Transverse colon (tissue), 4 donors: ENCODE results near the gene FAM110D. TPM values are rescaled to one million over a fixed set of nuclear protein-coding genes. Genes with fewer than 3 reads are reported as not detected.

Source experiments
- DNase-seq: peaks from one replicate; pipeline ENCODE4 v3.0.0-alpha.2; 2019
- H3K27ac ChIP-seq, 4 donors: fragments of 200-600 bp; sonication (generic); 2 replicates each; pipeline ENCODE4 v1.5.1; 2016 to 2018; ENCODE audit warnings: inconsistent platforms in 4 of 4
- H3K27me3 ChIP-seq: fragments of 200-600 bp; sonication (generic); 2 replicates; pipeline ENCODE4 v1.5.1; 2017; ENCODE audit warnings: inconsistent platforms
- H3K36me3 ChIP-seq, 4 donors: fragments of 200-600 bp; sonication (generic); 2 replicates each; pipeline ENCODE4 v1.5.1; 2017 to 2019; ENCODE audit warnings: inconsistent platforms in 4 of 4
- H3K4me1 ChIP-seq, 4 donors: fragments of 200-600 bp; sonication (generic); 2 replicates each; pipeline ENCODE4 v1.5.1; 2017 to 2020; ENCODE audit warnings: inconsistent platforms in 4 of 4
- H3K4me3 ChIP-seq, 4 donors: fragments of 200-600 bp; sonication (generic); 1 replicate in 1 of 4; 2 replicates in 3 of 4; pipeline versions ENCODE4 v1.5.1 to v1.6.1; 2017 to 2019; ENCODE audit warnings: inconsistent platforms in 4 of 4
- H3K9me3 ChIP-seq, 2 donors: fragments of 200-600 bp; sonication (generic); 2 replicates each; pipeline ENCODE4 v1.5.1; 2017 to 2019; ENCODE audit warnings: inconsistent platforms in 2 of 2
- EP300 ChIP-seq: sonication (generic); formaldehyde crosslinking; IDR thresholded peaks from one replicate; pipeline ENCODE4 v1.6.1; 2017; ENCODE audit warnings: antibody characterized with exemption, low read depth
- POLR2A ChIP-seq: fragments of 450-650 bp; IDR thresholded peaks from one replicate; pipeline ENCODE4 v1.6.1; 2016; ENCODE audit warnings: antibody characterized with exemption, mild to moderate bottlenecking, moderate library complexity
- POLR2AphosphoS5 ChIP-seq, 3 donors: sonication (generic); formaldehyde crosslinking; IDR thresholded peaks; one replicate each; pipeline ENCODE4 v1.6.1; 2016; ENCODE audit warnings: antibody characterized with exemption in 3 of 3
- WGBS, 2 donors: methylation state at CpG; one replicate each; pipeline ENCODE4 v1.1.5; 2018; ENCODE audit warnings: low coverage in 1 of 2; 5-methylcytosine and 5-hydroxymethylcytosine counted together
- in situ Hi-C, 4 donors: fragments of 200-750 bp; cut with MboI; loops; one replicate each; pipeline versions ENCODE4 v1.15.0 to v1.15.1; 2017; ENCODE audit warnings: low sequenced_read_pairs in 3 of 4, low pct_ligation_motif_present in 1 of 4, low pct_unique_long_range_greater_than_20kb in 1 of 4
- intact Hi-C: fragments of 100-400 bp; cut with DNase I; formaldehyde crosslinking; loops from one replicate; pipeline ENCODE4 v1.15.1; 2023; ENCODE audit warnings: low total_unique reads
- total RNA-seq, 4 donors: library from RNA; depleted of rRNA; stranded (reverse); fragments of >200 nt; gene quantifications; one replicate each; pipeline ENCODE4 v1.1.0, GENCODE V29; 2016
- TF ChIP-seq, protein P1 (sequence below), 5 experiments: fragments of 200-600 bp in 3 of 5; fragments of 450-650 bp in 2 of 5; sonication (generic) in 3 of 5; IDR thresholded peaks; 1 replicate in 2 of 5; 2 replicates in 3 of 5; pipeline ENCODE4 v1.5.1; 2016 to 2017; ENCODE audit warnings: antibody characterized with exemption in 5 of 5, inconsistent platforms in 3 of 5, mild to moderate bottlenecking in 2 of 5, moderate library complexity in 1 of 5

Gene FAM110D
- total RNA-seq, 4 donors from 2014 or later: 0.82 to 9.4 (median 2.9) TPM

DNA sequence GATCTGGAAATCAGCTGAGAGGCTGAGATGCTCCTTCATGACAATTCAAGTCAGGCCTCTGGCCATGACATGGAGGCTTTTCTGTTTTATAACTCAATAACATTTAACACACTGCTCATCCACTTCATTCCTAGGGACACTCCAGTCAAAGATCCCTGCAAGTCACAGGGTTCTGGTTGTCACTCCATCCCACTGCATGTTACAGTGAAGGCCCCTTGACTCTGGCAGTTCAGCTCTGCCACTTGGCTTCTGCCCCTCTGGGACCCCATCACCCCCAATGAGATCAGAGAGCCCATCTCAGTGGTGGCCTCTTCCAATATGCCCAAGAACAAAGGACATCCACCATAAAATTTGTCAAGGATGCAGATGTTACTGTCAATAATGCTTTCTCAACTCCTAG, 10.0 kb upstream of the FAM110D start:
- intact Hi-C loops (loop anchor here (10.0 kb wide), 1 partner anchor 114 kb away; no protein-coding TSS in a partner anchor), in situ Hi-C loops (loop anchor here (5.0 to 25.0 kb wide), 4 partner anchors 42 to 112 kb away; partner anchors contain the start of gene SLC30A2 (in 2 of the 4))
- Histone ChIP-seq H3K36me3 (no peaks in the 10 kb centered on the region), H3K27ac (no peak overlapping the region), H3K4me3 (no peak overlapping the region), H3K4me1 (no peaks in the 10 kb centered on the region), H3K9me3 (no peaks in the 10 kb centered on the region), H3K27me3 (no peaks in the 10 kb centered on the region)
- TF ChIP-seq, protein P1, sequence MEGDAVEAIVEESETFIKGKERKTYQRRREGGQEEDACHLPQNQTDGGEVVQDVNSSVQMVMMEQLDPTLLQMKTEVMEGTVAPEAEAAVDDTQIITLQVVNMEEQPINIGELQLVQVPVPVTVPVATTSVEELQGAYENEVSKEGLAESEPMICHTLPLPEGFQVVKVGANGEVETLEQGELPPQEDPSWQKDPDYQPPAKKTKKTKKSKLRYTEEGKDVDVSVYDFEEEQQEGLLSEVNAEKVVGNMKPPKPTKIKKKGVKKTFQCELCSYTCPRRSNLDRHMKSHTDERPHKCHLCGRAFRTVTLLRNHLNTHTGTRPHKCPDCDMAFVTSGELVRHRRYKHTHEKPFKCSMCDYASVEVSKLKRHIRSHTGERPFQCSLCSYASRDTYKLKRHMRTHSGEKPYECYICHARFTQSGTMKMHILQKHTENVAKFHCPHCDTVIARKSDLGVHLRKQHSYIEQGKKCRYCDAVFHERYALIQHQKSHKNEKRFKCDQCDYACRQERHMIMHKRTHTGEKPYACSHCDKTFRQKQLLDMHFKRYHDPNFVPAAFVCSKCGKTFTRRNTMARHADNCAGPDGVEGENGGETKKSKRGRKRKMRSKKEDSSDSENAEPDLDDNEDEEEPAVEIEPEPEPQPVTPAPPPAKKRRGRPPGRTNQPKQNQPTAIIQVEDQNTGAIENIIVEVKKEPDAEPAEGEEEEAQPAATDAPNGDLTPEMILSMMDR (IDR thresholded peaks at IDR 0.05): no peak
- no peak for TF ChIP-seq POLR2A
- TF ChIP-seq EP300: no peak
- no peak for TF ChIP-seq POLR2AphosphoS5 (IDR thresholded peaks at IDR 0.05)
- no peak for DNase-seq

DNA sequence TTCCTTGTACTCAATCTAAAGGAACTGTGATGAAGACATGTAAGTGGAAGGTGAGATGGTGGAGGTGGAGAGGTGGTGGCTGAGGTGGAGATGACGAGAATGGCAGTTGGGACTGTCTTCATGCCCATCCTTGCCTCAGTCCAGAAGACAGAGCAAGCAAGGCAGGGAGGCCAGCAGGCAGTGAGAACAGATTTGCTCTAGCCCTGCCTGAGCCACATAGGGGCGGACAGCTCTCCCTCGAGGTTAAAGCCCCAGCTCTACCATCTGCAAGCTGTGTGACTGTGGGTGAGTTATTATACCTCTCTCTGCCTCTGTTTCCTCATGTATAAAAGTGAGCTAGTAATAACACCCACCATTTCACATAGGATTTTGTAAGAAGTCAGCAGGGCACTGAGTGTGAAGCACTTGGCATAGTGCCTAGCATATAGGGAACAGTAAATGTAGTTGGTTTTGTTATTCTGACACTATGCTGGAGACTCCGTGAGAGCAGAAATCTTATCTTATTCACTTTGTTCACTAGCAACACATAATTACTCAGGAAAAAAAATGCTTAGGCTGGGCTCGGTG, 4.8 kb upstream of the FAM110D start:
- intact Hi-C loops: no loop called here

DNA sequence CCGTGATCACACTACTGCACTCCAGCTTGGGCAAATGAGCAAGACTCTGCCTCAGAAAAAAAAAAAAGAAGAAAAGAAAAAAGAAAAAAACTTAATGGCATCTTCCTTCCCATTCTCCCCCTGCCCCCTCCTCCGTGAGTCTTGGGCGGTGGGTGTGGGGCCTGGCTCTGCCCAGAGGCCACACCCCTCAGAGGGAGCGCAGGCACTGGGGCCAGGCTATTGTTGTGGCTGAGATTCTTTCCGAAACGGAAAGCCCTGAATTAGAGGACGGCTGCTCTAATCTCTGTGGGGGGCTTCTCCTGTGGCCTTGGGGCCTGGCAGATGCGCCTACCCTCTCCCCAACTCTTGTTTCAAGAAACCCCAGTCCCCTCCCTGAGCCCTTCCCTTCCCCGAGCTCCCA, 4.1 kb upstream of the FAM110D start:
- H3K27ac ChIP-seq: no peak overlapping the region
- 53 to 61% methylated on average over 5 to 9 of the region's 9 CpGs for WGBS, 2 donors
- no peaks in the 10 kb centered on the region for H3K4me1 ChIP-seq
- H3K27me3 ChIP-seq: peaks cover 30% of the 10 kb centered on the region
- DNase-seq: no peak
- intact Hi-C loops: no loop called here
- in situ Hi-C loops: loop anchor here in 2 of 4 donors (25.0 kb wide), 1 partner anchor 117 kb away; the partner anchor contains the start of gene SLC30A2 (in 2 of the 2)
- no peaks in the 10 kb centered on the region for H3K9me3 ChIP-seq
- no peaks in the 10 kb centered on the region for H3K36me3 ChIP-seq
- no peak overlapping the region for H3K4me3 ChIP-seq
- TF ChIP-seq EP300 (no peak), POLR2A (no peak), POLR2AphosphoS5 (IDR thresholded peaks at IDR 0.05) (no peak)
- TF ChIP-seq, protein P1 (IDR thresholded peaks at IDR 0.05): no peak

More for the DNA sequence above, 4.8 kb upstream of the FAM110D start:
- in situ Hi-C loops: loop anchor here in 2 of 4 donors (25.0 kb wide), 1 partner anchor 117 kb away; the partner anchor contains the start of gene SLC30A2 (in 2 of the 2)
- Histone ChIP-seq H3K4me3 (no peak overlapping the region), H3K36me3 (no peaks in the 10 kb centered on the region), H3K4me1 (no peaks in the 10 kb centered on the region), H3K27ac (no peak overlapping the region), H3K9me3 (no peaks in the 10 kb centered on the region), H3K27me3 (peaks cover 30% of the 10 kb centered on the region)
- DNase-seq: no peak
- TF ChIP-seq, protein P1 (IDR thresholded peaks at IDR 0.05): no peak
- TF ChIP-seq EP300 (no peak), POLR2AphosphoS5 (IDR thresholded peaks at IDR 0.05) (no peak), POLR2A (no peak)
- 17 to 58% methylated on average over 2 to 5 of the region's 5 CpGs for WGBS, 2 donors

DNA sequence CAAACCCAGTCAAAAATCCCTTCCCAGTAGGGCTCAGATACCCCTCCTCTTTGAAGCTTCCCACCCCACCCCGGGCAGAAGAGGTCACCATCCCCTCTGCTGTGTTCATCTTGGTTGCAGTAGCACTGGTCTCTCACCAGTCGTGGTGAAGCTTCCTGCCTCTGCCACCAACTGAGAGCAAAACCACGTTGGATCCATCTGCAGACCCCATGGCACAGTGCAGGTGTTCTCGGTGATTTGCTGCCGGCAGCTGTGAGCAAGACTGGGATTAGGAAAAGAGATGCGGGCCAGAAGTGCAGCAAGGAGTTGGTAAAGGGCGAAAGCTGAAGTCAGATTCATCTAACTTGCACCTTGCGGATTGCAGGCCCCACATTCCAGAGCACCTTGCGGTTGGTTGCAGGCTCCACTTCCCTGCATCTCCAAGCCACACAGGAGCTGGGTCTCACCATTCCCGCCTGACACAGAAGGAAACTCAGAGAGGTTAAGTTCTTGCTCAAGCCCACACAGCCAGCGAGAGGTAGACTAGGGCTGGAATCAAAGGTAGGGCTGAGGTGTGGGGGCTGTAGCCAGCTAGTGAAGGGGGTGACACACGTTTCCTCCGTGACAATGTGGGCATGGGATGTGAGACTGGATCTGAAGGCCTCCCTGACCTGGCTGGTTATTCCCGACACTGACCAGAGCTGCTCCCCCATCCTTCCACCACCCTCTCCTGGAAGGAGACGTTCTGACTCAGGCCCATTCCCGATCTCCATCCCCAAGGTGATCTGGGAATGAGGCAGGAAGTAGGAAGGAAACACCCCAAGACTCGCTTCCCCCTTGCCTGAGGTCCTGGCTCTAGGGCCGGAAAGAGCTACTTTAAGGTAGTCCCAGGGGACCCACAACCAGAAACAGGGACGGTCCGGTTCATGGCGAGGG, 3.3 kb upstream of the FAM110D start:
- Histone ChIP-seq H3K27ac (peak overlapping the region in 2 of 4 donors; percentile 13 to 25), H3K36me3 (no peaks in the 10 kb centered on the region), H3K4me3 (no peak overlapping the region), H3K9me3 (no peaks in the 10 kb centered on the region), H3K4me1 (no peaks in the 10 kb centered on the region), H3K27me3 (peaks cover 33% of the 10 kb centered on the region)
- 66% methylated on average over 21 of the region's 21 CpGs; no CpG with 5 or more reads in 1 of the 2 donors for WGBS, 2 donors
- intact Hi-C loops (no loop called here), in situ Hi-C loops (loop anchor here in 2 of 4 donors (25.0 kb wide), 1 partner anchor 118 kb away; the partner anchor contains the start of gene SLC30A2 (in 2 of the 2))
- no peak for DNase-seq
- TF ChIP-seq EP300 (no peak), POLR2A (no peak), POLR2AphosphoS5 (IDR thresholded peaks at IDR 0.05) (no peak)
- TF ChIP-seq, protein P1 (IDR thresholded peaks at IDR 0.05): no peak
